ENCODE measurements around the gene OR14C36. TPM values are rescaled to one million over a fixed set of nuclear protein-coding genes. Genes with fewer than 3 reads are reported as not detected.

Gene OR14C36
- total and polyA plus RNA-seq, 2 of the 8 experiments (the other 6 are each of a cell fraction or from before 2014, with no cell fraction given) = not detected

GRCh38 chr1:248366609-248367008, 18.0 kb downstream of the OR14C36 start:
- no peak for TF ChIP-seq SIN3A (conservative IDR thresholded peaks at IDR 0.05 in 1 of 2, IDR thresholded peaks at IDR 0.05 in 1 of 2; ENCODE audit: low read depth in 1 of 2, low read length in 2 of 2)
- TF ChIP-seq CHD2 (IDR thresholded peaks at IDR 0.05; ENCODE audit: low read length) = no peak
- TF ChIP-seq CBX5 (IDR thresholded peaks at IDR 0.05; ENCODE audit: low read depth, low read length) = no peak
- TF ChIP-seq BCL11A (IDR thresholded peaks at IDR 0.05; ENCODE audit: low read depth in 2 of 2, low read length in 2 of 2) = no peak
- TF ChIP-seq RXRA (IDR thresholded peaks at IDR 0.05; ENCODE audit: insufficient read depth, low read depth, low read length) = no peak
- no peak for TF ChIP-seq ASH2L (IDR thresholded peaks at IDR 0.05; ENCODE audit: low read length)
- no peak for TF ChIP-seq FOSL1 (IDR thresholded peaks at IDR 0.05; ENCODE audit: insufficient read depth, low read depth, low read length)
- TF ChIP-seq KDM1A (IDR thresholded peaks at IDR 0.05; ENCODE audit: borderline replicate concordance, low read length) = no peak
- TF ChIP-seq SAP30 (IDR thresholded peaks at IDR 0.05; ENCODE audit: insufficient read depth, insufficient replicate concordance, low read length) = no peak
- no peak for TF ChIP-seq MAX (IDR thresholded peaks at IDR 0.05)
- TF ChIP-seq CBX8 (IDR thresholded peaks at IDR 0.05; ENCODE audit: borderline replicate concordance, low read depth, low read length) = no peak
- no peak for TF ChIP-seq RFX5 (IDR thresholded peaks at IDR 0.05; ENCODE audit: borderline replicate concordance, low read depth, low read length)
- ChIA-PET CTCF (ENCODE audit: partially characterized antibody) (no interaction called here), POLR2A (ENCODE audit: partially characterized antibody) (no interaction called here)
- H2BK15ac ChIP-seq (ENCODE audit: low read length) = no peak overlapping the region
- no peaks in the 10 kb centered on the region for H3K27me3 ChIP-seq (replicated peaks in 1 of 4; ENCODE audit: control insufficient read depth in 3 of 4, extremely low read depth in 1 of 4, insufficient read depth in 3 of 4, low read length in 3 of 4)
- no peak overlapping the region for H3K23ac ChIP-seq (ENCODE audit: insufficient read length)
- no peak overlapping the region for H4K8ac ChIP-seq (ENCODE audit: extremely low read depth, insufficient read depth, low read length)
- no peaks in the 10 kb centered on the region for H3K36me3 ChIP-seq (ENCODE audit: control insufficient read depth in 2 of 4, insufficient read depth in 4 of 4, low read length in 3 of 4)
- no peak overlapping the region for H3K27ac ChIP-seq (ENCODE audit: low read depth, low read length)
- no peak overlapping the region for H4K5ac ChIP-seq (ENCODE audit: insufficient read length, low read depth, low read length)
- no peak overlapping the region for H3K4ac ChIP-seq (replicated peaks; ENCODE audit: insufficient read length, low read depth, low read length)
- no peak overlapping the region for H2AFZ ChIP-seq (ENCODE audit: low read length)
- H4K20me1 ChIP-seq (replicated peaks in 1 of 2; ENCODE audit: control insufficient read depth in 1 of 2, insufficient read depth in 2 of 2, low read length in 2 of 2) = no peaks in the 10 kb centered on the region
- no peaks in the 10 kb centered on the region for H3K4me1 ChIP-seq (replicated peaks in 1 of 4; ENCODE audit: control insufficient read depth in 3 of 4, insufficient read depth in 4 of 4, low read length in 3 of 4)
- H2BK20ac ChIP-seq (ENCODE audit: low read length) = no peak overlapping the region
- no peak overlapping the region for H3K14ac ChIP-seq (ENCODE audit: insufficient read length)
- H3K4me3 ChIP-seq (ENCODE audit: extremely low read depth in 1 of 4, insufficient read depth in 2 of 4, low read depth in 3 of 4, low read length in 4 of 4) = no peak overlapping the region
- FAIRE-seq (no peak), DNase-seq (ENCODE audit: low read depth in 1 of 2, low spot score in 2 of 2) (no peak)
- H4K91ac ChIP-seq (replicated peaks; ENCODE audit: insufficient read length, low read length) = no peak overlapping the region
- H3K18ac ChIP-seq (ENCODE audit: extremely low read depth, low read length) = no peak overlapping the region
- no peak overlapping the region for H3K56ac ChIP-seq (replicated peaks; ENCODE audit: insufficient read length, low read depth, low read length)
- H3K9me3 ChIP-seq (ENCODE audit: insufficient read depth in 2 of 2, low read depth in 1 of 2, low read length in 1 of 2) = peaks cover 53 to 60% of the 10 kb centered on the region in 2 experiments
- H3K79me1 ChIP-seq (ENCODE audit: low read depth, low read length) = no peaks in the 10 kb centered on the region
- H2BK12ac ChIP-seq (ENCODE audit: low read depth, low read length) = no peak overlapping the region
- H3K23me2 ChIP-seq (ENCODE audit: low read depth, low read length) = no peaks in the 10 kb centered on the region
- no peak overlapping the region for H2AK5ac ChIP-seq (ENCODE audit: low read depth, low read length)
- H2BK120ac ChIP-seq (replicated peaks; ENCODE audit: low read depth, low read length) = no peak overlapping the region
- no peaks in the 10 kb centered on the region for H3K79me2 ChIP-seq (ENCODE audit: control insufficient read depth in 1 of 2, insufficient read depth in 2 of 2, low read length in 2 of 2)
- H2BK5ac ChIP-seq (ENCODE audit: low read depth, low read length) = no peak overlapping the region
- H3K4me2 ChIP-seq (ENCODE audit: insufficient read depth in 1 of 2, low read depth in 2 of 2, low read length in 2 of 2) = no peak overlapping the region
- no peak overlapping the region for H3K9ac ChIP-seq (replicated peaks in 1 of 4; ENCODE audit: extremely low read depth in 1 of 4, low read depth in 3 of 4, low read length in 3 of 4)

All from H1 (cell line).